Osteocyte (in vitro differentiated cells): ENCODE results near the gene MTHFD1L. TPM values are rescaled to one million over a fixed set of nuclear protein-coding genes. Genes with fewer than 3 reads are reported as not detected.
A peak's percentile ranks its signal among the peaks of the same experiment; 100 is the strongest.

Experiments used
- DNase-seq: peaks from one replicate; pipeline ENCODE4 v3.0.0; 2021; ENCODE audit warnings: mixed read lengths; ENCODE audit not compliant: unreplicated experiment; ENCODE audit errors: extremely low spot score
- H3K27ac Mint-ChIP-seq: one replicate; pipeline ENCODE4 v1.8.0; 2021; ENCODE audit warnings: mild to moderate bottlenecking, mixed read lengths; ENCODE audit not compliant: unreplicated experiment
- H3K27me3 Mint-ChIP-seq: one replicate; pipeline ENCODE4 v1.8.0; 2021; ENCODE audit warnings: mixed read lengths; ENCODE audit not compliant: unreplicated experiment
- H3K36me3 Mint-ChIP-seq: one replicate; pipeline ENCODE4 v1.8.0; 2021; ENCODE audit warnings: mixed read lengths; ENCODE audit not compliant: unreplicated experiment
- H3K4me1 Mint-ChIP-seq: one replicate; pipeline ENCODE4 v1.8.0; 2021; ENCODE audit warnings: mixed read lengths; ENCODE audit not compliant: unreplicated experiment
- H3K4me3 Mint-ChIP-seq: one replicate; pipeline ENCODE4 v1.8.0; 2021; ENCODE audit warnings: mild to moderate bottlenecking, moderate library complexity, mixed read lengths; ENCODE audit not compliant: unreplicated experiment
- H3K9me3 Mint-ChIP-seq: one replicate; pipeline ENCODE4 v1.8.0; 2021; ENCODE audit warnings: mixed read lengths; ENCODE audit not compliant: unreplicated experiment
- CTCF ChIP-seq: fragments of 200-600 bp; sonication (generic); IDR thresholded peaks from 2 replicates; pipeline ENCODE4 v1.5.0; 2021; ENCODE audit warnings: antibody characterized with exemption, mild to moderate bottlenecking, moderate library complexity
- total RNA-seq: library from RNA; stranded (reverse); gene quantifications from 2 replicates; pipeline ENCODE4 v1.2.1, GENCODE V29; 2021

MTHFD1L gene
- total RNA-seq, 1 donor from 2014 or later, result 63.2 TPM

- Mint-ChIP-seq H3K4me1 (peaks cover 19% of the 10 kb centered on the region), H3K4me3 (no peak overlapping the region), H3K27me3 (no peaks in the 10 kb centered on the region), H3K9me3 (no peaks in the 10 kb centered on the region), H3K36me3 (peaks cover 36% of the 10 kb centered on the region), H3K27ac (no peak overlapping the region)
- DNase-seq, result no peak
- TF ChIP-seq CTCF, result no peak
Measured at GRCh38 chr6:150886155-150886554, 20.7 kb downstream of the MTHFD1L start.

GRCh38 chr6:150887978-150888563 lies 22.6 kb downstream of the MTHFD1L start:
- Mint-ChIP-seq H3K27me3 (no peaks in the 10 kb centered on the region), H3K4me3 (no peak overlapping the region), H3K27ac (no peak overlapping the region), H3K4me1 (peaks cover 17% of the 10 kb centered on the region), H3K36me3 (peaks cover 36% of the 10 kb centered on the region), H3K9me3 (no peaks in the 10 kb centered on the region)
- no peak for DNase-seq
- TF ChIP-seq CTCF, result no peak

GRCh38 chr6:150890346-150890745 lies 24.8 kb downstream of the MTHFD1L start:
- no peak for TF ChIP-seq CTCF
- no peak overlapping the region for H3K4me3 Mint-ChIP-seq

GRCh38 chr6:150891888-150892485 lies 26.5 kb downstream of the MTHFD1L start:
- Mint-ChIP-seq H3K27ac (peak overlapping the region; percentile 75), H3K27me3 (no peaks in the 10 kb centered on the region)
- TF ChIP-seq CTCF, result peak; percentile 89

More at GRCh38 chr6:150890346-150890745, 24.8 kb downstream of the MTHFD1L start:
- DNase-seq, result no peak
- Mint-ChIP-seq H3K4me1 (peaks cover 35% of the 10 kb centered on the region), H3K27me3 (no peaks in the 10 kb centered on the region), H3K36me3 (peaks cover 33% of the 10 kb centered on the region), H3K27ac (no peak overlapping the region), H3K9me3 (no peaks in the 10 kb centered on the region)

GRCh38 chr6:150894191-150894744 lies 28.8 kb downstream of the MTHFD1L start:
- Mint-ChIP-seq H3K4me3 (no peak overlapping the region), H3K4me1 (peaks cover 53% of the 10 kb centered on the region), H3K36me3 (peaks cover 18% of the 10 kb centered on the region), H3K27ac (peak overlapping the region; percentile 88), H3K9me3 (no peaks in the 10 kb centered on the region), H3K27me3 (no peaks in the 10 kb centered on the region)
- no peak for DNase-seq
- TF ChIP-seq CTCF, result no peak

More at GRCh38 chr6:150891888-150892485, 26.5 kb downstream of the MTHFD1L start:
- peak; percentile 87 for DNase-seq
- H3K4me3 Mint-ChIP-seq, result no peak overlapping the region
- peaks cover 44% of the 10 kb centered on the region for H3K4me1 Mint-ChIP-seq
- peaks cover 34% of the 10 kb centered on the region for H3K36me3 Mint-ChIP-seq
- no peaks in the 10 kb centered on the region for H3K9me3 Mint-ChIP-seq
